A549 (cell line): ENCODE measurements around the gene ZSCAN18.

Source experiments
- BHLHE40 ChIP-seq: IDR thresholded peaks from 2 replicates; pipeline ENCODE4 v1.6.1; 2012; ENCODE audit warnings: low read depth, low read length, inconsistent platforms
- EP300 ChIP-seq, 2 experiments: fragments of >200 bp; sonication (Bioruptor Twin); formaldehyde crosslinking; IDR thresholded peaks; 2 replicates in 1 of 2; 3 replicates in 1 of 2; pipeline ENCODE4 v1.6.1; 2016 to 2017
- JUN ChIP-seq, 2 experiments: fragments of >200 bp; sonication (Bioruptor Twin); formaldehyde crosslinking; IDR thresholded peaks; 2 replicates in 1 of 2; 3 replicates in 1 of 2; pipeline ENCODE4 v1.6.1; 2016 to 2017
- RAD21 ChIP-seq, 2 experiments: fragments of >200 bp in 1 of 2; sonication (Bioruptor Twin) in 1 of 2; formaldehyde crosslinking in 1 of 2; IDR thresholded peaks in 1 of 2; conservative IDR thresholded peaks in 1 of 2; 2 replicates in 1 of 2; 3 replicates in 1 of 2; pipeline ENCODE4 v1.6.1; 2012 to 2018; ENCODE audit warnings: inconsistent platforms in 1 of 2
- RNF2 ChIP-seq: fragments of 200-600 bp; sonication (generic); IDR thresholded peaks from 2 replicates; pipeline ENCODE4 v1.6.1; 2016; ENCODE audit warnings: low read depth, mild to moderate bottlenecking, antibody characterized with exemption, moderate library complexity, borderline replicate concordance
- TP53 ChIP-seq: fragments of 250-450 bp; sonication (Bioruptor Pico); IDR thresholded peaks from 2 replicates; pipeline ENCODE4 v1.5.0; 2021; ENCODE audit warnings: mild to moderate bottlenecking, moderate library complexity
- ZSCAN20 ChIP-seq: fragments of 250-450 bp; sonication (Bioruptor Pico); IDR thresholded peaks from 2 replicates; pipeline ENCODE4 v1.8.0; 2022; ENCODE audit warnings: mild to moderate bottlenecking, moderate library complexity
- TF ChIP-seq, protein P1 (sequence below): IDR thresholded peaks from 2 replicates; pipeline ENCODE4 v1.6.1; 2012
- TF ChIP-seq, protein P2 (sequence below): fragments of >200 bp; sonication (Bioruptor Twin); formaldehyde crosslinking; IDR thresholded peaks from 3 replicates; pipeline ENCODE4 v1.5.1; 2016
- TF ChIP-seq, protein P3 (sequence below): fragments of 450-650 bp; IDR thresholded peaks from 2 replicates; pipeline ENCODE4 v1.6.1; 2014; ENCODE audit warnings: antibody characterized with exemption
- TF ChIP-seq, protein P4 (sequence below): fragments of 150-350 bp; IDR thresholded peaks from 2 replicates; pipeline ENCODE4 v1.6.1; 2014; ENCODE audit warnings: low read depth, mild to moderate bottlenecking, low read length

DNA sequence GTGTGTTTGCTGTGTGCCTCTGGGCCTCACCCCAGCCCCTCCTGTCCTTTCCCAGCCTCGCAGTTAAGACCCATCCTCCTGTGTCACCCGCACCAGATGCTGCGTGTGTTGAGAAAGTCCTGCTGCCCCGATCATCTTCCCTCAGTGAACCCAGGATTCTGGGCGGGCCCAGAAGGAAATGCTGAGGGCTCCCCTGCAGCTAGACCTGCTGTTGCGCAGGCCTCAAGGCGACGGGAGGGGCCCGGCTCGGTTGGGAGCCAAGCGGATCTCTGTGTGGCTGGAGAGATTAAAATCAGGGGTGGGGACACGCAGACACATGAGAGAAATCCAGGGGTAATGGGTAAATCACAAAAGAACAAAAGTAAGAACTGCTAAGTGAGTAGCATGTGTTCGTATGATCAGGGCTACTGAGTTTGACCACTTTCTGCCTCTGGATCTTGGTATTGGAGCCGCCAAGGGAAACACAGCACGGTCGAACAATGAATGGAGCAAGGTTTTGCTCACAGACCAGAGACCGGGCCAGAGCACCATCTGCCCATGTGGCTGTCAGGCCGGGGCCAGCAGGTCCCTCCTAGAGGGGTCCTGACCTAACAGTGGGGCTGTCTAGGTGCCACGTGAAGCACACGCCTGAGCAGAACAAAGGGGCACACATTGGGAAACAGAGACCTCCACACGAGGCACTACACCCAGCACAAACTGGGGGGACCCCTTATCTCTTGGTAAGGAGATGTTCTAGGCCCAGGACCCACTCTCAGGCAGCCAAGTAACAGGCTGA lies 57.1 kb downstream of the ZSCAN18 start:
- TF ChIP-seq ZSCAN20 (CRISPR knock-in tag) (no peak), JUN (IDR thresholded peaks at IDR 0.05) (no peak), EP300 (IDR thresholded peaks at IDR 0.05) (no peak), RAD21 (conservative IDR thresholded peaks at IDR 0.05 in 1 of 2, IDR thresholded peaks at IDR 0.05 in 1 of 2) (no peak), RNF2 (no peak), TP53 (CRISPR knock-in tag) (no peak), BHLHE40 (no peak)
- TF ChIP-seq, protein P1, sequence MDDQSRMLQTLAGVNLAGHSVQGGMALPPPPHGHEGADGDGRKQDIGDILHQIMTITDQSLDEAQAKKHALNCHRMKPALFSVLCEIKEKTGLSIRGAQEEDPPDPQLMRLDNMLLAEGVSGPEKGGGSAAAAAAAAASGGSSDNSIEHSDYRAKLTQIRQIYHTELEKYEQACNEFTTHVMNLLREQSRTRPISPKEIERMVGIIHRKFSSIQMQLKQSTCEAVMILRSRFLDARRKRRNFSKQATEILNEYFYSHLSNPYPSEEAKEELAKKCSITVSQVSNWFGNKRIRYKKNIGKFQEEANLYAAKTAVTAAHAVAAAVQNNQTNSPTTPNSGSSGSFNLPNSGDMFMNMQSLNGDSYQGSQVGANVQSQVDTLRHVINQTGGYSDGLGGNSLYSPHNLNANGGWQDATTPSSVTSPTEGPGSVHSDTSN, result no peak
- TF ChIP-seq, protein P2, sequence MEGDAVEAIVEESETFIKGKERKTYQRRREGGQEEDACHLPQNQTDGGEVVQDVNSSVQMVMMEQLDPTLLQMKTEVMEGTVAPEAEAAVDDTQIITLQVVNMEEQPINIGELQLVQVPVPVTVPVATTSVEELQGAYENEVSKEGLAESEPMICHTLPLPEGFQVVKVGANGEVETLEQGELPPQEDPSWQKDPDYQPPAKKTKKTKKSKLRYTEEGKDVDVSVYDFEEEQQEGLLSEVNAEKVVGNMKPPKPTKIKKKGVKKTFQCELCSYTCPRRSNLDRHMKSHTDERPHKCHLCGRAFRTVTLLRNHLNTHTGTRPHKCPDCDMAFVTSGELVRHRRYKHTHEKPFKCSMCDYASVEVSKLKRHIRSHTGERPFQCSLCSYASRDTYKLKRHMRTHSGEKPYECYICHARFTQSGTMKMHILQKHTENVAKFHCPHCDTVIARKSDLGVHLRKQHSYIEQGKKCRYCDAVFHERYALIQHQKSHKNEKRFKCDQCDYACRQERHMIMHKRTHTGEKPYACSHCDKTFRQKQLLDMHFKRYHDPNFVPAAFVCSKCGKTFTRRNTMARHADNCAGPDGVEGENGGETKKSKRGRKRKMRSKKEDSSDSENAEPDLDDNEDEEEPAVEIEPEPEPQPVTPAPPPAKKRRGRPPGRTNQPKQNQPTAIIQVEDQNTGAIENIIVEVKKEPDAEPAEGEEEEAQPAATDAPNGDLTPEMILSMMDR, result no peak
- TF ChIP-seq, protein P3, sequence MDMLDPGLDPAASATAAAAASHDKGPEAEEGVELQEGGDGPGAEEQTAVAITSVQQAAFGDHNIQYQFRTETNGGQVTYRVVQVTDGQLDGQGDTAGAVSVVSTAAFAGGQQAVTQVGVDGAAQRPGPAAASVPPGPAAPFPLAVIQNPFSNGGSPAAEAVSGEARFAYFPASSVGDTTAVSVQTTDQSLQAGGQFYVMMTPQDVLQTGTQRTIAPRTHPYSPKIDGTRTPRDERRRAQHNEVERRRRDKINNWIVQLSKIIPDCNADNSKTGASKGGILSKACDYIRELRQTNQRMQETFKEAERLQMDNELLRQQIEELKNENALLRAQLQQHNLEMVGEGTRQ, result no peak
- TF ChIP-seq, protein P4, sequence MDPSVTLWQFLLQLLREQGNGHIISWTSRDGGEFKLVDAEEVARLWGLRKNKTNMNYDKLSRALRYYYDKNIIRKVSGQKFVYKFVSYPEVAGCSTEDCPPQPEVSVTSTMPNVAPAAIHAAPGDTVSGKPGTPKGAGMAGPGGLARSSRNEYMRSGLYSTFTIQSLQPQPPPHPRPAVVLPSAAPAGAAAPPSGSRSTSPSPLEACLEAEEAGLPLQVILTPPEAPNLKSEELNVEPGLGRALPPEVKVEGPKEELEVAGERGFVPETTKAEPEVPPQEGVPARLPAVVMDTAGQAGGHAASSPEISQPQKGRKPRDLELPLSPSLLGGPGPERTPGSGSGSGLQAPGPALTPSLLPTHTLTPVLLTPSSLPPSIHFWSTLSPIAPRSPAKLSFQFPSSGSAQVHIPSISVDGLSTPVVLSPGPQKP, result no peak
